Measurements from ENCODE around the gene HMCN2. TPM values are rescaled to one million over a fixed set of nuclear protein-coding genes. Genes with fewer than 3 reads are reported as not detected.
"Not testable (repeated sequence)": the region's sequence is repeated elsewhere in the genome, so short reads cannot be mapped to it uniquely, and the experiment has no call there.

Gene HMCN2
- total RNA-seq, 1 donor from 2014 or later: not detected

DNA sequence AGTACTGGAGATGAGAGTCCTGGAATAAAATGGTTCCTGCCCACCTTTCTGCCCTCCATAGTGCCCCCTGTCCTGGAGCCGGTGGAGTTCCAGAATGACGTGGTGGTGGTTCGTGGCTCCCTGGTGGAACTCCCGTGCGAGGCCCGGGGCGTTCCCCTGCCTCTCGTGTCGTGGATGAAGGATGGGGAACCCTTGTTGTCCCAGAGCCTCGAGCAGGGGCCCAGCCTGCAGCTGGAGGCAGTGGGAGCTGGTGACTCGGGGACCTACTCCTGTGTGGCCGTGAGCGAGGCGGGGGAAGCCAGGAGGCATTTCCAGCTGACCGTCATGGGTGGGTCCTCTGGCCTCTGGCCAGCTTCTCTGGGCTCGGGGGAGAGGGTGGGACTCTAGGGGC is 128.1 kb downstream of the HMCN2 start:
- no peaks in the 10 kb centered on the region for H3K4me1 Mint-ChIP-seq (ENCODE audit: low read depth)
- H3K4me3 Mint-ChIP-seq: no peak overlapping the region
- no peaks in the 10 kb centered on the region for H3K36me3 Mint-ChIP-seq (ENCODE audit: low read depth)
- H3K27ac Mint-ChIP-seq: no peak overlapping the region
- no peaks in the 10 kb centered on the region for H3K27me3 Mint-ChIP-seq (ENCODE audit: insufficient read depth)
- H3K9me3 Mint-ChIP-seq: no peaks in the 10 kb centered on the region
- intact Hi-C loops (cut with micrococcal nuclease): no loop called here
- no peak for DNase-seq (ENCODE audit: low spot score)

DNA sequence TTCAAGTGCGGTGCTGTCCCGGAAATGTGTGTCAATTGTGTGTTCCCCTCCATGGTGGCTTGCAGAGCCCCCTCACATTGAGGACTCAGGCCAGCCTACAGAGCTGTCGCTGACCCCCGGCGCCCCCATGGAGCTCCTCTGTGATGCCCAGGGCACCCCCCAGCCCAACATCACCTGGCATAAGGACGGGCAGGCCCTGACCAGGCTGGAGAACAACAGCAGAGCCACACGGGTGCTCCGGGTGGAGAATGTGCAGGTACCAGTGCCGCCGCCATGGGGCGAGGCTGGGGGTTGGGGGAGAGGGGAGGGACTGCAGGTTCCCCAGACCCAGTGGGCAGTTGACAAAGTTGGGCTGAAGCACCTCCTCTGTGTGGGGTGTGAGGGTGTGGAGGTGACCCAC is 128.8 kb downstream of the HMCN2 start:
- no peaks in the 10 kb centered on the region for H3K4me1 Mint-ChIP-seq (ENCODE audit: low read depth)
- H3K4me3 Mint-ChIP-seq: no peak overlapping the region
- intact Hi-C loops (cut with micrococcal nuclease): no loop called here
- H3K36me3 Mint-ChIP-seq (ENCODE audit: low read depth): no peaks in the 10 kb centered on the region
- no peak overlapping the region for H3K27ac Mint-ChIP-seq
- H3K9me3 Mint-ChIP-seq: no peaks in the 10 kb centered on the region
- no peak for DNase-seq (ENCODE audit: low spot score)
- H3K27me3 Mint-ChIP-seq (ENCODE audit: insufficient read depth): no peaks in the 10 kb centered on the region

- Mint-ChIP-seq H3K36me3 (ENCODE audit: low read depth) (no peaks in the 10 kb centered on the region), H3K4me3 (no peak overlapping the region), H3K4me1 (ENCODE audit: low read depth) (no peaks in the 10 kb centered on the region), H3K27ac (no peak overlapping the region), H3K9me3 (no peaks in the 10 kb centered on the region), H3K27me3 (ENCODE audit: insufficient read depth) (no peaks in the 10 kb centered on the region)
- no peak for DNase-seq (ENCODE audit: low spot score)
- intact Hi-C loops (cut with micrococcal nuclease): no loop called here
These were observed 129.4 kb downstream of the HMCN2 start for GRCh38 chr9:130394814-130395470.

GRCh38 chr9:130395810-130396435 is 130.4 kb downstream of the HMCN2 start:
- no peaks in the 10 kb centered on the region for H3K4me1 Mint-ChIP-seq (ENCODE audit: low read depth)
- no peak overlapping the region for H3K4me3 Mint-ChIP-seq
- no peak overlapping the region for H3K27ac Mint-ChIP-seq
- no peaks in the 10 kb centered on the region for H3K27me3 Mint-ChIP-seq (ENCODE audit: insufficient read depth)
- no peaks in the 10 kb centered on the region for H3K36me3 Mint-ChIP-seq (ENCODE audit: low read depth)
- no peak for DNase-seq (ENCODE audit: low spot score)
- intact Hi-C loops (cut with micrococcal nuclease): no loop called here
- H3K9me3 Mint-ChIP-seq: no peaks in the 10 kb centered on the region

DNA sequence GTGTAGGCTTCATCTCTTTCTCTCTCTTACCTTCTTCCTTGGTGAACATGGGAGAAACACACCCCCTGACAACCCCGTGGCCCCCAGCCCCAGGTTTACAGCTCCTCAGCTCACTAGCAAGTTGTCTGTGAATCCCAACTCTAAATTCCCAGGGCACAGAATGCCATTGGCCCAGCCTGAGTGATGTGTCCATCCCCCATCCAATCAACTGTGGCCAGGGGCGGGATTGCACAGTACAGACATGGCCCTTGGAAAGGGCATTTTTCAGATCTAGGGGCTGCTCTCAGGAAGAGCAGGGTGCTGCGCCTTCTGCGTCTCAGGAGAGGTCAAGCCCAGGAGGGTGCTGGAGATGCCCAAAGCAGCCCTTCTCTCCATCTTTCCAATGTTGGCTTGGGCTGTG is 131.0 kb downstream of the HMCN2 start:
- H3K9me3 Mint-ChIP-seq: no peaks in the 10 kb centered on the region
- no peaks in the 10 kb centered on the region for H3K4me1 Mint-ChIP-seq (ENCODE audit: low read depth)
- H3K36me3 Mint-ChIP-seq (ENCODE audit: low read depth): no peaks in the 10 kb centered on the region
- H3K27ac Mint-ChIP-seq: no peak overlapping the region
- H3K4me3 Mint-ChIP-seq: no peak overlapping the region
- no peaks in the 10 kb centered on the region for H3K27me3 Mint-ChIP-seq (ENCODE audit: insufficient read depth)
- DNase-seq (ENCODE audit: low spot score): no peak
- intact Hi-C loops (cut with micrococcal nuclease): no loop called here

GRCh38 chr9:130398487-130399240 is 133.1 kb downstream of the HMCN2 start:
- Mint-ChIP-seq H3K4me1 (ENCODE audit: low read depth) (no peaks in the 10 kb centered on the region), H3K27ac (no peak overlapping the region), H3K9me3 (no peaks in the 10 kb centered on the region), H3K27me3 (ENCODE audit: insufficient read depth) (no peaks in the 10 kb centered on the region), H3K4me3 (no peak overlapping the region), H3K36me3 (ENCODE audit: low read depth) (no peaks in the 10 kb centered on the region)
- intact Hi-C loops (cut with micrococcal nuclease): no loop called here
- no peak for DNase-seq (ENCODE audit: low spot score)

DNA sequence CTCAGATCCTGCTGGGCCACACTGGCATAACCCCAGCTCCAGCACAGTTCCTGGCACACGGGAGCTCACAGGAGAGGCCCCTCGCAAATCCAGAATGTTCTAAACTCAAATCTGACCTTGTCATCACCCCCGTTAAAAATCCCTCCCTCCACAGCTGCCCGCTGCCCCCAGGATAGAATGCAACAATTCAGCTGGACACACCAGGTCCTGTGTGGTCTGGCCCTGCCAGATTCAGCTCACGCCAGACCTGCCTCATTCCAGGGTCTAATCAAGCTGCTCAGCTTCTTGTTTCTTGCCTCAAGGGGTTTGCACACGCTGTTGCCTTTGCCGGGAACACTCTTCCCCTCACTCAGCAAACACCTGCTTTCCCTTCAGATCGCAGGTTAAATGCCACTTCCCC is 134.2 kb downstream of the HMCN2 start:
- intact Hi-C loops (cut with micrococcal nuclease): no loop called here
- Mint-ChIP-seq H3K27ac (no peak overlapping the region), H3K9me3 (no peaks in the 10 kb centered on the region)

DNA sequence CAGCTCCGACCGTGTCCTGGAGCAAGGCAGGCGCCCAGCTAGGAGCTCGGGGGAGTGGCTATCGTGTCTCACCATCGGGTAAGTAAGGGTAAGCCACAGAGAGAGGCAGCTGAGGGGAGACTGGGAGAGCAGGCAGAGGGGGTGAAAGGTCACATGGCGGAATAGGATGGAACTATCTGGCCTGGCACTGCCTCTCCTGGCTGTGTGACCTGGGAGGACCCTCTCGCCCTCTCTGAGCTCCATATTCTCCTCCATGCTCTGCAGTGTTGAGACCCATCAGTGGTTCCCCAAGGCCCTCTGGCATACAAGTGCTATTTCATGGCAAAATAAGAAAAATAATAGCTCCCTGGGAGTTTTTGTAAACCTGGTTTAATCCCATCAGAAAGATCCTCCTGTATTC is 135.3 kb downstream of the HMCN2 start:
- intact Hi-C loops (cut with micrococcal nuclease): no loop called here
- H3K4me3 Mint-ChIP-seq: no peak overlapping the region

More for the DNA sequence above, 134.2 kb downstream of the HMCN2 start:
- DNase-seq (ENCODE audit: low spot score): no peak
- no peak overlapping the region for H3K4me3 Mint-ChIP-seq
- no peaks in the 10 kb centered on the region for H3K27me3 Mint-ChIP-seq (ENCODE audit: insufficient read depth)
- no peaks in the 10 kb centered on the region for H3K36me3 Mint-ChIP-seq (ENCODE audit: low read depth)
- no peaks in the 10 kb centered on the region for H3K4me1 Mint-ChIP-seq (ENCODE audit: low read depth)

GRCh38 chr9:130401742-130402141 is 136.2 kb downstream of the HMCN2 start:
- H3K4me1 Mint-ChIP-seq (ENCODE audit: low read depth); H3K36me3 Mint-ChIP-seq (ENCODE audit: low read depth); H3K4me3 Mint-ChIP-seq; DNase-seq (ENCODE audit: low spot score); H3K27ac Mint-ChIP-seq; intact Hi-C loops (cut with micrococcal nuclease); H3K9me3 Mint-ChIP-seq; H3K27me3 Mint-ChIP-seq (ENCODE audit: insufficient read depth): not testable (repeated sequence)

More for the DNA sequence above, 135.3 kb downstream of the HMCN2 start:
- Mint-ChIP-seq H3K4me1 (ENCODE audit: low read depth) (no peaks in the 10 kb centered on the region), H3K9me3 (no peaks in the 10 kb centered on the region), H3K27me3 (ENCODE audit: insufficient read depth) (no peaks in the 10 kb centered on the region), H3K27ac (no peak overlapping the region), H3K36me3 (ENCODE audit: low read depth) (no peaks in the 10 kb centered on the region)
- no peak for DNase-seq (ENCODE audit: low spot score)

DNA sequence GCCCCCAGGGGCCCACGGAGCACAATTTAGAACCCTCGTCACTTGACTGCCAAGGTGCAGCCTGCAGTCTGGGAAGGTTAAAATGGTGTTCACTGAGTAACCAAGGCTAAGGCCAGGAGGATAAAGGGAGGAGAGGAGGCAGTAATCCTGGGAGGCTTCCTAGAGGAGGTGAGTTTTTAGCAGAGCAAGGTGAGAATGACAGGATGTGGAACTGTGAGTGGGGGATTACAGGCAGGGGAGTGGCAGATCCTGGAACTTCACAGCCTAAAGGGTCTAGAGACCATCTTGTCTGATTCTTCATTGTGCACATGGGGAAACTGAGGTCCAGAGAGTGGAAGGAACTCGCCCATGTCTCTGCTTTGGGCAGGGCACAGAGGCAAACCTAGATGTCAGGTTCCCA is 136.7 kb downstream of the HMCN2 start:
- intact Hi-C loops (cut with micrococcal nuclease): no loop called here
- Mint-ChIP-seq H3K27ac (no peak overlapping the region), H3K9me3 (no peaks in the 10 kb centered on the region), H3K4me3 (no peak overlapping the region), H3K4me1 (ENCODE audit: low read depth) (no peaks in the 10 kb centered on the region), H3K27me3 (ENCODE audit: insufficient read depth) (no peaks in the 10 kb centered on the region), H3K36me3 (ENCODE audit: low read depth) (no peaks in the 10 kb centered on the region)
- DNase-seq (ENCODE audit: low spot score): no peak

- intact Hi-C loops (cut with micrococcal nuclease): no loop called here
- H3K4me3 Mint-ChIP-seq: no peak overlapping the region
- H3K27me3 Mint-ChIP-seq (ENCODE audit: insufficient read depth): no peaks in the 10 kb centered on the region
- H3K9me3 Mint-ChIP-seq: no peaks in the 10 kb centered on the region
- H3K27ac Mint-ChIP-seq: no peak overlapping the region
- H3K36me3 Mint-ChIP-seq (ENCODE audit: low read depth): no peaks in the 10 kb centered on the region
- no peaks in the 10 kb centered on the region for H3K4me1 Mint-ChIP-seq (ENCODE audit: low read depth)
- DNase-seq (ENCODE audit: low spot score): no peak
These were observed 137.3 kb downstream of the HMCN2 start for GRCh38 chr9:130402645-130403440.

DNA sequence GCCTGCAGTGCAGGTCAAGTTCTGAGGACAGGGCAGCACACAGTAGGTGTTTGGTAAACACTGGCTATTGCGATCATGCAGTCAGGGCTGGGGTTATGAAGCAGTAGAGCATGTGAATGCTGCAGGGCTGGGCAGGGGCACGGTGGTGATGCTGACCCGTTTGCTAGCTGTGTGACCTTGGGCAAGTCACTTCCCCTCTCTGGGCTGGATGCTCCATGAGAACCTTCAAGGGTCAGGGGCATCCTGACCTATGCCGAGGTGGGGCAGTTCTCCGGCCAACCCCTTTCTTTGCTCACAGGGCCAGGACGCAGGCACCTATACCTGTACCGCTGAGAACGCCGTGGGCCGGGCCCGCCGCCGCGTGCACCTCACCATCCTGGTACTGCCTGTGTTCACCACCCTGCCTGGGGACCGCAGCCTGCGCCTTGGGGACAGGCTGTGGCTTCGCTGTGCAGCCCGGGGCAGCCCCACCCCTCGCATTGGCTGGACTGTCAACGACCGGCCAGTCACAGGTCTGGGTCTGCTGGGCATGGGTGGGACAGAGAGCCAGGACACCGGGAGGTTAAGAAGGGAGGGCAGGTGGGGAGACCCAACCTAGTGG is 140.2 kb downstream of the HMCN2 start:
- Mint-ChIP-seq H3K4me1 (ENCODE audit: low read depth) (no peaks in the 10 kb centered on the region), H3K36me3 (ENCODE audit: low read depth) (no peaks in the 10 kb centered on the region), H3K4me3 (no peak overlapping the region), H3K27ac (no peak overlapping the region), H3K9me3 (no peaks in the 10 kb centered on the region), H3K27me3 (ENCODE audit: insufficient read depth) (peaks cover 3% of the 10 kb centered on the region)
- DNase-seq (ENCODE audit: low spot score): no peak
- intact Hi-C loops (cut with micrococcal nuclease): no loop called here

Data from activated T-helper 1 cell treated with anti-CD3 and anti-CD28 coated beads, Interleukin-12 subunit alpha, Interleukin-12 subunit beta, Interleukin-2, Interleukin-4 antibody, amounts not matched to agents 30 ng/mL and 10 ng/mL and 1 ng/mL, durations not matched to agents 14 hours and 24 hours and 36 hours (primary cell).